Astrocyte of the cerebellum (primary cell): ENCODE results near the gene CFAP20DC.

Experiments used
- DNase-seq: peaks from one replicate; pipeline ENCODE4 v3.0.0-alpha.2; 2011; ENCODE audit warnings: low read depth
- H3K4me3 ChIP-seq: 2 replicates; pipeline ENCODE4 v1.5.1; 2011; ENCODE audit warnings: mild to moderate bottlenecking, low read depth, low read length, moderate library complexity
- CTCF ChIP-seq: IDR thresholded peaks from 2 replicates; pipeline ENCODE4 v1.5.1; 2012; ENCODE audit warnings: low read length, low read depth, moderate library complexity, mild to moderate bottlenecking; ENCODE audit errors: missing control alignments
- in situ Hi-C: cut with HindIII; loops from 2 replicates; pipeline ENCODE4 v1.10.0; 2017; ENCODE audit warnings: low sequenced_read_pairs

The CFAP20DC gene

GRCh38 chr3:59043391-59043790 is 6.4 kb downstream of the CFAP20DC start:
- in situ Hi-C loops: no loop called here
- H3K4me3 ChIP-seq: no peak overlapping the region
- no peak for DNase-seq
- no peak for TF ChIP-seq CTCF

- no peak for DNase-seq
- no peak overlapping the region for H3K4me3 ChIP-seq
- in situ Hi-C loops: no loop called here
- TF ChIP-seq CTCF: no peak
Observed at GRCh38 chr3:59040902-59041301, 8.9 kb downstream of the CFAP20DC start.

- in situ Hi-C loops: no loop called here
- no peak for DNase-seq
- no peak for TF ChIP-seq CTCF
- H3K4me3 ChIP-seq: no peak overlapping the region
Observed at GRCh38 chr3:59027607-59028006, 22.2 kb downstream of the CFAP20DC start.

GRCh38 chr3:59023612-59024011 is 26.2 kb downstream of the CFAP20DC start:
- DNase-seq: no peak
- no peak overlapping the region for H3K4me3 ChIP-seq
- in situ Hi-C loops: no loop called here
- no peak for TF ChIP-seq CTCF

GRCh38 chr3:59017617-59017984 is 32.2 kb downstream of the CFAP20DC start:
- DNase-seq: no peak
- TF ChIP-seq CTCF: no peak
- in situ Hi-C loops: no loop called here
- H3K4me3 ChIP-seq: no peak overlapping the region

GRCh38 chr3:59016930-59017616 is 32.8 kb downstream of the CFAP20DC start:
- DNase-seq: no peak
- no peak for TF ChIP-seq CTCF
- in situ Hi-C loops: no loop called here
- no peak overlapping the region for H3K4me3 ChIP-seq

- in situ Hi-C loops: no loop called here
- no peak overlapping the region for H3K4me3 ChIP-seq
- TF ChIP-seq CTCF: no peak
- no peak for DNase-seq
Observed at GRCh38 chr3:59013611-59014010, 36.2 kb downstream of the CFAP20DC start.
